Head of caudate nucleus (tissue), 42 donors: ENCODE measurements around the gene AASDHPPT.

ENCODE experiments used
- DNase-seq, 42 donors: peaks; one replicate each; pipeline versions ENCODE4 v3.0.0 to v3.0.0-alpha.2; 2020 to 2021; ENCODE audit warnings: mixed read lengths in 7 of 42
- intact Hi-C: fragments of 100-400 bp; cut with DNase I; formaldehyde crosslinking; loops from one replicate; pipeline ENCODE4 v1.15.0; 2022

AASDHPPT gene

DNA sequence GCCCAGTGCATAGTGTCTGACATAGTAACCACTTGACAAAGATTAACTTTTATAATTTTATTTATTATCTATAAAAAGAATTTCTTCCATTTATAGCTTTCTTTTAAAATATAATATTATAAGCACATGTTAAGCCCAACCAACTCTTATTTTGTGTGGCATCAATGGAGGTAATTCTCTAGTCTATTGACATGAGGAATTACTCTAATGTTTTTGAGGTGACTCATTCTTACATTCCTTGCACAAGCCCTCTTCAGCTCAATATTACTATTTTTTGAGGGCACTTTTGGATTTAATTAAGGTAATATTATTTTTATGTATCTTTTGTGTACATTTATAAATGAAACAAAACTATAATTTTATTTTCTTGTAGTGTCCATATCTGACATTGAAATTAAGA is 59.6 kb downstream of the AASDHPPT start:
- no peak for DNase-seq
- intact Hi-C loops, result no loop called here

DNA sequence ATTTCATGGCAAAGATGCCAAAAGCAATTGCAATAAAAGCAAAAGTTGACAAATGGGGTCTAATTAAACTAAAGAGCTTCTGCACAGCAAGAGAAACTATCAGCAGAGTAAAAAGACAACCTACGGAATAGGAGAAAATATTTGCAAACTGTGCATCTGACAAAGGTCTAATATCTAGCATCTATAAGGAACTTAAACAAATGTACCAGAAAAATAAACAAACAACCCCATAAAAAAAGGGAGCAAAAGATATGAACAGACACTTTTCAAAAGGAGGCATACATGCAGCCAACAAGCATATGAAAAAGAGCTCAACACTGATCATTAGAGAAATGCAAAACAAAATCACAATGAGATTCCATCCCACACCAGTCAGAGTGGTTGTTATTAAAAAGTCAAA is 60.3 kb downstream of the AASDHPPT start:
- intact Hi-C loops, result no loop called here
- no peak for DNase-seq
